ENCODE measurements around the gene AP2M1. TPM values are rescaled to one million over a fixed set of nuclear protein-coding genes. Genes with fewer than 3 reads are reported as not detected.

Gene AP2M1
- total and polyA plus RNA-seq, 2 of the 13 experiments (the other 11 are each of a cell fraction or from before 2014, with no cell fraction given) = 126 to 146 TPM

GRCh38 chr3:184134746-184135148 lies 39.9 kb upstream of the AP2M1 start (continued):
- TF ChIP-seq ZNF780A (CRISPR knock-in tag; IDR thresholded peaks at IDR 0.05) (0 out of 2 replicates have a peak, but pooled peaks have one; percentile 10), MTF1 (CRISPR knock-in tag; IDR thresholded peaks at IDR 0.05) (0 out of 2 replicates have a peak, but pooled peaks have one; percentile 16), ZNF749 (CRISPR knock-in tag; IDR thresholded peaks at IDR 0.05; ENCODE audit: borderline replicate concordance) (0 out of 2 replicates have a peak, but pooled peaks have one; percentile 41), ZFP36L1 (CRISPR knock-in tag; IDR thresholded peaks at IDR 0.05) (0 out of 2 replicates have a peak, but pooled peaks have one; percentile 21), ZNF513 (CRISPR knock-in tag; conservative IDR thresholded peaks at IDR 0.05) (no peak), ZNF740 (CRISPR knock-in tag; IDR thresholded peaks at IDR 0.05) (0 out of 2 replicates have a peak, but pooled peaks have one; percentile 37), KLF9 (CRISPR knock-in tag; IDR thresholded peaks at IDR 0.05; ENCODE audit: low read depth) (no peak), CREB1 (IDR thresholded peaks at IDR 0.05) (no peak), CREB1 (CRISPR knock-in tag; IDR thresholded peaks at IDR 0.05) (0 out of 2 replicates have a peak, but pooled peaks have one; percentile 12), CSRNP1 (CRISPR knock-in tag; IDR thresholded peaks at IDR 0.05) (0 out of 2 replicates have a peak, but pooled peaks have one; percentile 23), ZNF841 (CRISPR knock-in tag; IDR thresholded peaks at IDR 0.05; ENCODE audit: borderline replicate concordance) (no peak), E2F2 (CRISPR knock-in tag; IDR thresholded peaks at IDR 0.05; ENCODE audit: borderline replicate concordance) (no peak), ZNF766 (CRISPR knock-in tag; IDR thresholded peaks at IDR 0.05; ENCODE audit: borderline replicate concordance) (0 out of 2 replicates have a peak, but pooled peaks have one; percentile 6), DNMT3B (CRISPR knock-in tag; conservative IDR thresholded peaks at IDR 0.05) (0 out of 2 replicates have a peak, but pooled peaks have one; percentile 66), SP4 (CRISPR knock-in tag; IDR thresholded peaks at IDR 0.05) (0 out of 2 replicates have a peak, but pooled peaks have one; percentile 6), ZSCAN30 (CRISPR knock-in tag; IDR thresholded peaks at IDR 0.05) (0 out of 2 replicates have a peak, but pooled peaks have one; percentile 46), ZBTB2 (CRISPR knock-in tag; IDR thresholded peaks at IDR 0.05; ENCODE audit: low read depth) (0 out of 2 replicates have a peak, but pooled peaks have one; percentile 3), ZNF790 (CRISPR knock-in tag; IDR thresholded peaks at IDR 0.05; ENCODE audit: borderline replicate concordance) (0 out of 2 replicates have a peak, but pooled peaks have one; percentile 58), ZC3H13 (CRISPR knock-in tag; IDR thresholded peaks at IDR 0.05) (0 out of 2 replicates have a peak, but pooled peaks have one; percentile 12), ATF7-NPFF (CRISPR knock-in tag; IDR thresholded peaks at IDR 0.05; ENCODE audit: low read depth) (no peak), DMAP1 (CRISPR knock-in tag; IDR thresholded peaks at IDR 0.05) (no peak; the same call in 1 of the 2 replicates), ISX (CRISPR knock-in tag; conservative IDR thresholded peaks at IDR 0.05) (0 out of 2 replicates have a peak, but pooled peaks have one; percentile 25), ZNF451 (CRISPR knock-in tag; IDR thresholded peaks at IDR 0.05) (0 out of 2 replicates have a peak, but pooled peaks have one; percentile 50)
